ENCODE data around the gene B4GAT1.
"Not testable (repeated sequence)": the region's sequence is repeated elsewhere in the genome, so short reads cannot be mapped to it uniquely, and the experiment has no call there.

The B4GAT1 gene

DNA sequence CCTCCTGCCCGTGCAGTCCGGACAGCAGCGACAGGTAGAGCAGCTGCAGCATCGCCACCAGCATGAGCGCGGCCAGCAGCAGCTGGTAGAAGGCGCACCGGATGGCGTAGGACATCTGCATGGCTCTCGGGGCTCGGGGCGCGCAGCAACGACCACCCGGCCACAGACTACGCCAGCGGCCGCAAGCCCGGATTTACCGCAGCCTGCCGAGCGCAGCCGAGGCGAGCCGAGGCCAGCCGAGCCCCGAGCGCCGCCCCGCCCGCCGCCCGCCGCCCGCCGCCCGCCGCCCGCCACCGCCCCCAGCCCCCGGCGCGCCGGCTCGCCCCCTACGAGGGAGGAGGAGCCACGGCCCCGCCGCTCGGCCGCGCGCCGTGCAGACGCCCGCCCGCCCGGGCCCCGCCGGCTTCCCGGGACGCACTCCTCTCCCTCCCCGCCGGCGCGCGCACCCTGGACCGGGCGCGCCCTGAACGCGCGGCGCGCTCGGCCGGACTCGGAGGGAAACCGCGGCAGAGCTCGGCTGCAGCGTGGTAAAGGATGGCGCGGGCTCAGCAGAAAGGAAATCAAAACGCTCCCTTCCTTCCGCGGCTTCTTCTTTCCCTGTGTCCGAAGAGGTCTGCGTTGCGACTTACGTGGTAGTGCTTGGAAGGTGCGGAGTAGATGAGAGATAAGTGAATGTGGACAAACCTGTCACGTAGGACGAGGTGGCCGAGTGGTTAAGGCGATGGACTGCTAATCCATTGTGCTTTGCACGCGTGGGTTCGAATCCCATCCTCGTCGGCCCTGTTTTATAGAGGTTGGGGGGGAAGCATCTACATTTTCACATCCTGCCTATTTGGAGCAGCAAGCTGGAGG is at the start of gene B4GAT1:
Gene B4GAT1 (minus strand): TSS at position 205 of the 852 bp plus-strand sequence. CDS start 84 bp downstream, at position 121.
- in situ Hi-C loops (cut with HindIII; ENCODE audit: low sequenced_read_pairs), result no loop called here
- DNase-seq (ENCODE audit: low read depth, low spot score), result peak; percentile 93
- TF ChIP-seq, protein P1, sequence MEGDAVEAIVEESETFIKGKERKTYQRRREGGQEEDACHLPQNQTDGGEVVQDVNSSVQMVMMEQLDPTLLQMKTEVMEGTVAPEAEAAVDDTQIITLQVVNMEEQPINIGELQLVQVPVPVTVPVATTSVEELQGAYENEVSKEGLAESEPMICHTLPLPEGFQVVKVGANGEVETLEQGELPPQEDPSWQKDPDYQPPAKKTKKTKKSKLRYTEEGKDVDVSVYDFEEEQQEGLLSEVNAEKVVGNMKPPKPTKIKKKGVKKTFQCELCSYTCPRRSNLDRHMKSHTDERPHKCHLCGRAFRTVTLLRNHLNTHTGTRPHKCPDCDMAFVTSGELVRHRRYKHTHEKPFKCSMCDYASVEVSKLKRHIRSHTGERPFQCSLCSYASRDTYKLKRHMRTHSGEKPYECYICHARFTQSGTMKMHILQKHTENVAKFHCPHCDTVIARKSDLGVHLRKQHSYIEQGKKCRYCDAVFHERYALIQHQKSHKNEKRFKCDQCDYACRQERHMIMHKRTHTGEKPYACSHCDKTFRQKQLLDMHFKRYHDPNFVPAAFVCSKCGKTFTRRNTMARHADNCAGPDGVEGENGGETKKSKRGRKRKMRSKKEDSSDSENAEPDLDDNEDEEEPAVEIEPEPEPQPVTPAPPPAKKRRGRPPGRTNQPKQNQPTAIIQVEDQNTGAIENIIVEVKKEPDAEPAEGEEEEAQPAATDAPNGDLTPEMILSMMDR (IDR thresholded peaks at IDR 0.05; ENCODE audit: low read depth, low read length), result no peak
- peak within 1 kb of the TSS; percentile 85 for H3K4me3 ChIP-seq (ENCODE audit: low read depth, low read length)

DNA sequence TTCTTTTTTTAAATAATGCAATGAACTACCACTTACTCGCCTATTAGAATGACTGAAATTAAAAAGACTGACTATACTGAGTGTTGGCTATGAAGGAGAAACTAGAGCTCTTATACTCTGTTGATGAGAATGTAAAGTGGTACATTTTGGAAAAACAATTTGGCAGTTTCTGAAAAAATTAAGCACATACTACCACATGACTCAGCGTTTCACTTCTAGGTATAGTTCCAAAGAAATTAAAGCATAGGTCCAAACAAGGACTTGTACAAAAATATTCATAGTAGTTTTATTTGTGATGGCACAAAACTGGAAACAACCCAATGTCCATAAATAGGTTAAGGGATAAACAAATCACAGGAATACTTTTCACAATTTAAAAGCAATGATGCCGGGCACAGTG is 46.5 kb upstream of the B4GAT1 start:
- no peak for DNase-seq (ENCODE audit: low read depth, low spot score)
- TF ChIP-seq, protein P1 (IDR thresholded peaks at IDR 0.05; ENCODE audit: low read depth, low read length), result no peak
- in situ Hi-C loops (cut with HindIII; ENCODE audit: low sequenced_read_pairs), result no loop called here
- H3K4me3 ChIP-seq (ENCODE audit: low read depth, low read length), result no peak overlapping the region

DNA sequence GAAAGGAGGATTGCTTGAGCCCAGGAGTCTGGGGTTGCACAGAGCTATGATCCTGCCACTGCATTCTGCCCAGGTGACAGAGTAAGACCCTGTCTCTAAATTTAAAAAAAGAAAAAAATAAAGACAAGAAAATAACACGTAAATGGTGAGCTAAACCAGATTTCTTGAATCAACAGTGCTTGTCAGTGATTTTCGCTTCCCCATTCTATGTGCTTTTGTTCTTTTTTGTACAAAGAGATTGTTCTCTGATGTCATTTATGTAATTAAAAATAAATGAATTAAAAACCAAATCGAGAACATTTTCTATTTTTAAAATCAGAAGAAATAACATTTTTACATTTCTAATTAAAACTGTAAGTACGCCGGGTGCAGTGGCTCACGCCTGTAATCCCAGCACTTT is 43.9 kb upstream of the B4GAT1 start:
- no peak for DNase-seq (ENCODE audit: low read depth, low spot score)
- in situ Hi-C loops (cut with HindIII; ENCODE audit: low sequenced_read_pairs), result no loop called here
- TF ChIP-seq, protein P1 (IDR thresholded peaks at IDR 0.05; ENCODE audit: low read depth, low read length), result no peak
- H3K4me3 ChIP-seq (ENCODE audit: low read depth, low read length), result no peak overlapping the region

DNA sequence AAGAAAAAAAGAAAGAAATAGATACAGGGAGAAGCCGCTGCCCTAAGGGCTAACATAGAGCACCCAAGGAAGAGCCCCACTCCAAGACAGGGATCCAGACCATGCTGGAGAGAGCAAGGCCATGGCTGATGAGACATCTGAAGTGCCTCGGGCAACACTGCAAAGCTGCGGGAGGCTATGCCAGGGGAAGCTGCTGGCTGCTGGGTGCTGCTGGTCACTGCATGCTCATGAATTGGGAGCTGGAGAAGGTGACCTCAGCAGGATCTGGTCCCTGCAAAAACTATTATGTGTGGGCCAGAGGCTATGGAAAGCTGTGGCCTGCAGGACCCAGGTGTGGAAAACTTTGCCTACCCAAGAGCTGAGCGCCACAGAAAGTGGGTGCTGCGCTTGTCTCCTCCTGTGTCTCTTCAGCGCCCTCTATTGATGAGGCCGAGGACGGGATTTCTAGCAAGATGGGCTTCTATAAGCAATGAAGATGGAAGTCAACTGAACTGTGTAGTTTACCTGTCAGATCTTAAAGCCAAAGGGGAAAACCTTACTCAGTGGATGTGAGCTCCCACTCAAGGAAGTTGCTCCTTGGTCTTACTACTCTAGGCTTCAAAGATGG is 41.5 kb upstream of the B4GAT1 start:
- TF ChIP-seq, protein P1 (IDR thresholded peaks at IDR 0.05; ENCODE audit: low read depth, low read length), result peak; percentile 97
- H3K4me3 ChIP-seq (ENCODE audit: low read depth, low read length), result no peak overlapping the region
- in situ Hi-C loops (cut with HindIII; ENCODE audit: low sequenced_read_pairs), result no loop called here
- DNase-seq (ENCODE audit: low read depth, low spot score), result peak; percentile 70

DNA sequence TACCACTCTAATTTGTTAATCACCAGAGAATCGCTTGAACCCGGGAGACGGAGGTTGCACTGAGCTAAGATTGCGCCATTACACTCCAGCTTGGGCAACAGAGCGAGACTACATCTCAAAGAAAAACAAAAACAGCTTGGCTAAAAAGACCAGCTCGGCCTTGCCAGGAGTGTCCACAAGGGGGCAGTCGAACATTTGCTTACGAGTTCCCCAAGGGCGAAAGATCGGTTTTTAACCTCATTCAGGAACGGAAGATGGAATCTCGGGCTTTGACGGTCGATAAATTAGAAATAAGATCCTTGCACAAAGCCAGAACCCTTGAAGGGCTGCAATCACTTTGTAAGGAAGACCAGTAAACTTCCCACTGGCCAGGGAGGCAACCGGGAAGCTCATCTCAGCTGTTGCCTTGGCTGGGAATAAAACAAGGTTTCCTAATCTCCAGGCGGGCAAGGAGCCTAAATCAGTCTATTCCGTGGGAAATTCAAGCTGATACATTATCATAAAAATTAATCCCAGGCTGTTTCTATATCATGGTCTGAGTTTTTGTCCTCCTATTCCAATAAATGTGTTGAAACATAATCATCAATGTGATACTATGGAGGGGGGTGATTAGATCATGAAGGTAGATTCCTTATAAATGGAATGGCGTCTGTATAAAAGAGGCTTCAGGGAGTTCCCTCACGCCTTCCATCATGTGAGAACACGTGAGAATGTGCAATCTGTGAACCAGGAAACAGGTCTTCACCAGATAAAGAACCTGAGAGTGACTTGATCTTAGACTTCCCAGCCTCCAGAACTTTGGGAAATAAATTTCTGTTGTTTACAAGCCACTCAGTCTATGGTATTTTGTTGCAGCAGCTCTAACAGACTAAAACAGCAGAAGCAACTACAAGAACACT is 39.0 kb upstream of the B4GAT1 start:
- H3K4me3 ChIP-seq (ENCODE audit: low read depth, low read length), result no peak overlapping the region
- peak; percentile 83 for DNase-seq (ENCODE audit: low read depth, low spot score)

DNA sequence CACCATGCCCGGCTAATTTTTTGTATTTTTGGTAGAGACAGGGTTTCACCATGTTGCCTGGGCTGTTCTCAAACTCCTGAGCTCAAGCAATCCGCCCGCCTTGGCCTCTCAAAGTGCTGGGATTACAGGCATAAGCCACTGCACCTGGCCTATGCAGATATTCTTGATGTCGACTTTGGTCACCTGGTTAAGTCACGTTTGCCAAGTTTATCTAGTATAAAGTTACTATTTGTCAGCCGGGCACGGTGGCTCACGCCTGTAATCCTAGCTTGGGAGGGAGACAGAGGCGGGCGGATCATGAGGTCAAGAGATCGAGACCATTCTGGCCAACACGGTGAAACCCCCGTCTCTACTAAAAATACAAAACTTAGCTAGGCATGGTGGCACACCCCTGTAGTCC is 36.9 kb upstream of the B4GAT1 start:
- DNase-seq (ENCODE audit: low read depth, low spot score); H3K4me3 ChIP-seq (ENCODE audit: low read depth, low read length); in situ Hi-C loops (cut with HindIII; ENCODE audit: low sequenced_read_pairs): not testable (repeated sequence)

More for the DNA sequence above, 39.0 kb upstream of the B4GAT1 start:
- in situ Hi-C loops (cut with HindIII; ENCODE audit: low sequenced_read_pairs), result no loop called here
- TF ChIP-seq, protein P1 (IDR thresholded peaks at IDR 0.05; ENCODE audit: low read depth, low read length), result peak; percentile 96

DNA sequence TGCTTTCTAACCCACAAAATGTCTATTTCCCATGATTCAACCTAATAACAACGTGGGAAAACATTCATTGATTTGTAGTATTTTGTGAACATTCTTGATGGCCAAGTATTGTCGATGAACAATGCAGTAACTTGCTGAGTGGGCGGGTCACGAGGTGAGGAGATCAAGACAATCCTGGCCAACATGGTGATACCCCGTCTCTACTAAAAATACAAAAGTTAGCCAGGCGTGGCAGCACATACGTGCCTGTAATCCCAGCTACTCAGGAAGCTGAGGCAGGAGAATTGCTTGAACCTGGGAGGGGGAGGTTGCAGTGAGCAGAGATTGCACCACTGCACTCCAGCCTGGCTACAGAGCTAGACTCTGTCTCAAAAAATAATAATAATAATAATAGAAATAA is 32.8 kb upstream of the B4GAT1 start:
- in situ Hi-C loops (cut with HindIII; ENCODE audit: low sequenced_read_pairs); H3K4me3 ChIP-seq (ENCODE audit: low read depth, low read length); DNase-seq (ENCODE audit: low read depth, low spot score): not testable (repeated sequence)

DNA sequence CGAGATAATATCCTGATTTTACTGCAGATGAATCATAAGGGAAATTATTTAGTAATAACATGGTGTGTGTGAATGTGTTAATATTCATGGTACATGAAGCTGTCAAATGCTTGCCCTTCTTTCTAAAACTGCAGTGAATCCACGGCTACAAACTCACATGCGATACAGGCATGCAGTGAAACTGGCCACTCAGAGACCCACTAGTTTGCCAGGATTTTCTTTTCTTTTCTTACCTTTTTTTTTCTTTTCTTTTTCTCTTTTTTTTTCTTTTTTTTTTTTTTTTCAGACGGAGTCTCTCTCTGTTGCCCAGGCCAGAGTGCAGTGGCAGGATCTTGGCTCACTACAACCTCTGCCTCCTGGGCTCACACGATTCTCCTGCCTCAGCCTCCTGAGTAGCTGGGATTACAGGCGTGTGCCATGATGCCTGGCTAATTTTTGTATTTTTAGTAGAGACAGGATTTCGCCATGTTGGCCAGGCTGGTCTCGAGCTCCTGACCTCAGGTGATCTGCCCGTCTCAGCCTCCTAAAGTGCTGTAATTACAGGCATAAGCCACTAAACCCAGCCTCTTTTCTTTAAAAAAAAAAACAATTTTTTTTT is 26.4 kb upstream of the B4GAT1 start:
- DNase-seq (ENCODE audit: low read depth, low spot score); in situ Hi-C loops (cut with HindIII; ENCODE audit: low sequenced_read_pairs); H3K4me3 ChIP-seq (ENCODE audit: low read depth, low read length): not testable (repeated sequence)

Measured in astrocyte of the spinal cord (primary cell).